Stomach (tissue), 9 donors: ENCODE data around the gene MYH11. TPM values are rescaled to one million over a fixed set of nuclear protein-coding genes. Genes with fewer than 3 reads are reported as not detected.

Source experiments
- DNase-seq, 2 donors: peaks; one replicate each; pipeline versions ENCODE4 v3.0.0 to v3.0.0-alpha.2; 2013 to 2019
- H3K27ac ChIP-seq, 5 donors: fragments of 200-600 bp in 4 of 5; sonication (generic) in 4 of 5; one replicate each; pipeline ENCODE4 v1.5.1; 2013 to 2019; ENCODE audit warnings: mild to moderate bottlenecking in 1 of 5, moderate library complexity in 1 of 5
- H3K27me3 ChIP-seq, 3 donors: fragments of 200-600 bp; sonication (generic); one replicate each; pipeline ENCODE4 v1.5.1; 2017 to 2019; ENCODE audit warnings: mixed run types in 1 of 3
- H3K36me3 ChIP-seq, 4 donors: fragments of 200-600 bp; sonication (generic); 1 replicate in 3 of 4; 2 replicates in 1 of 4; pipeline ENCODE4 v1.5.1; 2016 to 2019
- H3K4me1 ChIP-seq, 4 donors: fragments of 200-600 bp; sonication (generic); one replicate each; pipeline ENCODE4 v1.5.1; 2016 to 2019
- H3K4me3 ChIP-seq, 4 donors: fragments of 200-600 bp; sonication (generic) in 3 of 4; one replicate each; pipeline ENCODE4 v1.5.1; 2016 to 2019; ENCODE audit warnings: mild to moderate bottlenecking in 1 of 4
- H3K9me3 ChIP-seq, 4 donors: fragments of 200-600 bp; sonication (generic); one replicate each; pipeline ENCODE4 v1.5.1; 2016 to 2019
- CTCF ChIP-seq, 7 experiments: fragments of 450-650 bp in 4 of 7; fragments of 200-600 bp in 3 of 7; sonication (generic) in 3 of 7; IDR thresholded peaks; one replicate each; pipeline ENCODE4 v1.5.1; 2016 to 2019; ENCODE audit warnings: antibody characterized with exemption in 7 of 7, control low read depth in 2 of 7, mild to moderate bottlenecking in 1 of 7
- EP300 ChIP-seq: sonication (generic); formaldehyde crosslinking; IDR thresholded peaks from one replicate; pipeline ENCODE4 v1.6.1; 2017; ENCODE audit warnings: antibody characterized with exemption
- POLR2A ChIP-seq, 4 donors: fragments of 450-650 bp; IDR thresholded peaks; one replicate each; pipeline ENCODE4 v1.6.1; 2016; ENCODE audit warnings: antibody characterized with exemption in 4 of 4, control low read depth in 2 of 4, mild to moderate bottlenecking in 1 of 4, moderate library complexity in 1 of 4
- POLR2AphosphoS5 ChIP-seq, 3 donors: sonication (generic); formaldehyde crosslinking; IDR thresholded peaks; one replicate each; pipeline ENCODE4 v1.6.1; 2016; ENCODE audit warnings: antibody characterized with exemption in 3 of 3
- WGBS, 5 donors: extraction: QIAGEN DNeasy Blood & Tissue Kit in 3 of 5; methylation state at CpG; one replicate each; pipeline versions ENCODE4 v1.1.5 to v1.1.7; 2013 to 2018; 5-methylcytosine and 5-hydroxymethylcytosine counted together
- intact Hi-C: fragments of 100-400 bp; cut with DNase I; formaldehyde crosslinking; loops from one replicate; pipeline ENCODE4 v1.15.1; 2023; ENCODE audit warnings: low total_unique reads
- polyA plus RNA-seq, 3 donors: library from polyadenylated mRNA; stranded (reverse); fragments of 200-250 nt; gene quantifications; one replicate each; pipeline ENCODE4 v1.2.3, GENCODE V29; 2013
- total RNA-seq, 5 donors: library from RNA; depleted of rRNA; stranded (reverse); fragments of >200 nt; gene quantifications; one replicate each; pipeline versions ENCODE4 v1.1.0 to v1.2.3, GENCODE V29; 2014 to 2016
- donor health status: healthy with polysubstance abuse.
- donor health status: Bipolar disorder and iron deficiency.
- donor health status: healthy.

MYH11 gene
- total and polyA plus RNA-seq, 8 donors: 33.8 to 3,048 (median 865) TPM

- Histone ChIP-seq H3K36me3 (peaks cover 24 to 81% (median 77%) of the 10 kb centered on the region in 4 donors), H3K4me1 (peaks cover 0 to 6% (median 2%) of the 10 kb centered on the region in 4 donors), H3K27ac (no peak overlapping the region), H3K27me3 (no peaks in the 10 kb centered on the region), H3K9me3 (no peaks in the 10 kb centered on the region), H3K4me3 (no peak overlapping the region)
- DNase-seq: no peak
- WGBS, 5 donors: 96 to 97% (median 97%) methylated on average over 2 of the region's 2 CpGs
- intact Hi-C loops: no loop called here
- TF ChIP-seq EP300: no peak
- no peak for TF ChIP-seq POLR2A (IDR thresholded peaks at IDR 0.05)
- no peak for TF ChIP-seq CTCF (IDR thresholded peaks at IDR 0.05)
- no peak for TF ChIP-seq POLR2AphosphoS5 (IDR thresholded peaks at IDR 0.05)
Measured at GRCh38 chr16:15686287-15686686, 170.5 kb downstream of the MYH11 start.

DNA sequence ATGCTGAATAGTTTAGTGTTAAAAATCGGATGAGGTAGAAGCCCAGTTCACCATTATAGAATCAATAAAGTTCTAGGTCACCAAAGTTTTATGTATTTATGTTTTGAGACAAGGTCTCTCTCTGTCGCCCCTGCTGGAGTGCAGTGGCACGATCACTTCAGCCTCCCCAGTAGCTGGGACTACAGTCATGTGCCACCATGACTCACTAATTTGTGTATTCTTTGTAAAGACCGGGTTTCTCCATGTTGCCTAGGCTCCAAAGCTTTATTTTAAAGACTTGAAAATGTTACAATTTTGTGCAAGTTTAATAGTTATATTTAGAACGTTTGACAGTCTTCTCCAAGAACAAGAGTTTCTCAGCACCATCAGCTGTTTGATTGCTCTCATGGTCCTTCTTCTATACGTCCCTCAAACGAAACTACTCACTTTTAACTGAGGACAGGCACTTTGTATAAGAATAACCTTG is 174.7 kb downstream of the MYH11 start:
- peaks cover 0 to 6% (median 2%) of the 10 kb centered on the region in 4 donors for H3K4me1 ChIP-seq
- intact Hi-C loops: no loop called here
- DNase-seq: peak; percentile 29 to 61
- H3K9me3 ChIP-seq: no peaks in the 10 kb centered on the region
- no peak overlapping the region for H3K27ac ChIP-seq
- WGBS, 5 donors: 57 to 66% (median 61%) methylated on average over 7 of the region's 7 CpGs
- H3K36me3 ChIP-seq: peaks cover 16 to 81% (median 73%) of the 10 kb centered on the region in 4 donors
- H3K4me3 ChIP-seq: no peak overlapping the region
- H3K27me3 ChIP-seq: no peaks in the 10 kb centered on the region
- no peak for TF ChIP-seq POLR2A (IDR thresholded peaks at IDR 0.05)
- TF ChIP-seq CTCF (IDR thresholded peaks at IDR 0.05): peak in 2 of 7 experiments; percentile 15 to 32
- TF ChIP-seq EP300: no peak
- TF ChIP-seq POLR2AphosphoS5 (IDR thresholded peaks at IDR 0.05): peak in 1 of 3 donors; percentile 45

DNA sequence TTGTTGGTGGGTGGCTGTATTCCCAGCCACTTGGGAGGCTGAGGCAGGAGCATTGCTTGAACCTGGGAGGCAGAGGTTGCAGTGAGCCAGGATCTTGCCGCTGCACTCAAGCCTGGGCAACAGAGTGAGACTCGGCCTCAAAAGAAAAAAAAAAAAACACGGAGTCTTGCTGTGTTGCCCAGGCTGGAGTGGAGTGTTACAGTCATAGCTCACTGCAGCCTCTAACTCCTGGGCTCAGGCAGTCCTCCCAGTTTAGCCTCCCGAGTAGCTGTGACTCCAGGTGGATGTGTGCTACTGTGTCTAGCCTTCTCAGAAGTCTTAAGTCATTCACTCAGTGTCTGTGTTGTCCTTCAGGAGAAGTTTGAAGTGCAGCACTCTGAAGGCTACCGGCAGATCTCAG is 179.4 kb downstream of the MYH11 start:
- H3K27me3 ChIP-seq: no peaks in the 10 kb centered on the region
- TF ChIP-seq EP300: no peak
- no peak for TF ChIP-seq POLR2AphosphoS5 (IDR thresholded peaks at IDR 0.05)
- TF ChIP-seq POLR2A (IDR thresholded peaks at IDR 0.05): no peak
- TF ChIP-seq CTCF (IDR thresholded peaks at IDR 0.05): no peak
- 95 to 100% (median 98%) methylated on average over 5 of the region's 5 CpGs for WGBS, 5 donors
- peaks cover 10 to 62% (median 52%) of the 10 kb centered on the region in 4 donors for H3K36me3 ChIP-seq
- intact Hi-C loops: no loop called here
- no peaks in the 10 kb centered on the region for H3K9me3 ChIP-seq
- H3K4me1 ChIP-seq: peaks cover 0 to 18% (median 6%) of the 10 kb centered on the region in 4 donors
- no peak overlapping the region for H3K27ac ChIP-seq
- DNase-seq: no peak
- no peak overlapping the region for H3K4me3 ChIP-seq

DNA sequence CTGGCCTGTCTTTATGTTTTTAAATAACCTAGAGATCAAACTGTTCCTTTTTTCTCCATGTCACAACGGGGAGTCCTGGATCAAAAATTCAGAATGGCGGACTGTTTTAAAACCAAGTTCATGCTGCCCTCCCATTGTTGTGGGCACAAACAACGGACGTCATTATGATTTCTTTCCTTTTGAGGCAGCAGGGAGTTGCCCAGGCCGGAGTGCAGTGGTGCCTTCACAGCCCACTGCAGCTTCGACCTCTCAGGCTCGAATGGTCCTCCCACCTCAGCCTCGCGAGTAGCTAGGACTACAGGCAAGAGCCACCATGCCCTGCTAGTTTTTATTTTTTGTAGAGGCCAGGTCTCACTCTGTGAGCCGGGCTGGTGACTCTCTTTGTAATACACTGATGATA is 180.3 kb downstream of the MYH11 start:
- Histone ChIP-seq H3K4me3 (no peak overlapping the region), H3K4me1 (peaks cover 0 to 24% (median 10%) of the 10 kb centered on the region in 4 donors), H3K9me3 (no peaks in the 10 kb centered on the region), H3K36me3 (peaks cover 10 to 66% (median 54%) of the 10 kb centered on the region in 4 donors), H3K27me3 (no peaks in the 10 kb centered on the region), H3K27ac (peak overlapping the region in 1 of 5 donors; percentile 32)
- intact Hi-C loops: no loop called here
- DNase-seq: no peak
- WGBS, 5 donors: 77 to 87% (median 84%) methylated on average over 9 to 10 of the region's 10 CpGs
- TF ChIP-seq EP300 (no peak), POLR2A (IDR thresholded peaks at IDR 0.05) (no peak), CTCF (IDR thresholded peaks at IDR 0.05) (no peak), POLR2AphosphoS5 (IDR thresholded peaks at IDR 0.05) (no peak)
